IPS-11a (cell line): ENCODE data around the gene WFIKKN2.
"Not testable (repeated sequence)": the region's sequence is repeated elsewhere in the genome, so short reads cannot be mapped to it uniquely, and the experiment has no call there.

Source experiments
- H3K4me3 ChIP-seq: one replicate; pipeline ENCODE4 v1.5.1; 2013; ENCODE audit warnings: low read depth, low read length, control low read depth

The WFIKKN2 gene

DNA sequence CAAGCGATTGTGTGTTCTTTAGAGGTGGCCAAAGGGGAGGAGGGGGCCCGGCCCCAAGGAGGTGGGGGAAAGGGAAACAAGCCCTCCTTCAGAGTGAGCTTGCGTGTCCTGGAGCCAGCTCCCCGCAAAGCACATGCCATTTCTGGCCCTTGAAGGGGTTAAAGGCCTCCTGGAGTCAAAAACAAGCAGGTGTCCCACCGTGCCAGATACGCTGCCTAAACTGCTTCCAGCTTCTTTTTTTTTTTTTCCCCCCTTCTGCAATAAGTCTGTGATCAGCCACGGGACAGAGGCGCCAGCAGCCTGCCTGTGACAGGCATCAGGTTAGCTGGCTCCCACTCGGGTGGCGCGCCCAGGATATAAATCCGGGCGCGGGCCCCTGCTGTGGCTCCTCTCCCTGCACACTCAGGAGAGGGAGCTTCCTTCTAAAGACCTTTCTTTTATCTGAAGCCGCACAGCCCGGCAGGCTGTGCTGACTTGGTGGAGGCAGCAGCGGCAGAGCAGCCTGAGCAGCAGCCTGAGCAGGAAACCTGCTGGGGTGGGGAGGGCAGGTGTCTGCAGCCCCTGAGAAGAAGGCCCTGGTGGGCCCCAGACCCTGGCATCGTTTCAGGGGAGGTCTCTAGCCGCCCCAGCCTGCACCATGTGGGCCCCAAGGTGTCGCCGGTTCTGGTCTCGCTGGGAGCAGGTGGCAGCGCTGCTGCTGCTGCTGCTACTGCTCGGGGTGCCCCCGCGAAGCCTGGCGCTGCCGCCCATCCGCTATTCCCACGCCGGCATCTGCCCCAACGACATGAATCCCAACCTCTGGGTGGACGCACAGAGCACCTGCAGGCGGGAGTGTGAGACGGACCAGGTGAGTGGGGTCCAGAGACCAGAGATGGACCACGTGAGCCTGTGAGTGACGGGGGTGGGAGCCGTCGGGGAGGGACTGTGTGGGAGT, at the start of gene WFIKKN2:
WFIKKN2 (plus strand) TSS at position 286 of the 934 bp plus-strand sequence; CDS start at position 638, 352 bp downstream.
- H3K4me3 ChIP-seq: no peak within 1 kb of the TSS

- H3K4me3 ChIP-seq: no peak overlapping the region
Measured at GRCh38 chr17:50785946-50786570, 49.3 kb upstream of the WFIKKN2 start.

GRCh38 chr17:50787106-50787505, 48.3 kb upstream of the WFIKKN2 start:
- no peak overlapping the region for H3K4me3 ChIP-seq

- no peak overlapping the region for H3K4me3 ChIP-seq
Measured at GRCh38 chr17:50790618-50791017, 44.8 kb upstream of the WFIKKN2 start.

DNA sequence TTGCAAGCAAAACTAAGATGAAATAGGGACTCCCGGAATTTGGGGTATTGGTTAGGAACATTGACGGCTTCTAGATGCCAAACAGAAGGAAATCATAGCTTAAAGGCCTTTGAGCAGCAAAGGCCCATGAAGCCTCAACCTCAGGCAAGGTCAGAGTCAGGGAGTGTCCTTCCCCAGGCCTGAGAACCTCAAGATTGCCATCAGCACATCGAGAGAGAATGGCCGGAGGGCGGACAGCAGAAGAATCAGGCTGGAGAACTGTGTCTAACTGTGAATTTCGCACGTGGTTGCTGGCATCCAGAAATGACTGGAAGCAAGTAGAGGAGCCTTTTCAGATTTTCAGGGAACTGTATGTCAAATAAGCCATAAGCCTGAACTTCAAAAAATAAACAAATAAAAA, 43.3 kb upstream of the WFIKKN2 start:
- no peak overlapping the region for H3K4me3 ChIP-seq

DNA sequence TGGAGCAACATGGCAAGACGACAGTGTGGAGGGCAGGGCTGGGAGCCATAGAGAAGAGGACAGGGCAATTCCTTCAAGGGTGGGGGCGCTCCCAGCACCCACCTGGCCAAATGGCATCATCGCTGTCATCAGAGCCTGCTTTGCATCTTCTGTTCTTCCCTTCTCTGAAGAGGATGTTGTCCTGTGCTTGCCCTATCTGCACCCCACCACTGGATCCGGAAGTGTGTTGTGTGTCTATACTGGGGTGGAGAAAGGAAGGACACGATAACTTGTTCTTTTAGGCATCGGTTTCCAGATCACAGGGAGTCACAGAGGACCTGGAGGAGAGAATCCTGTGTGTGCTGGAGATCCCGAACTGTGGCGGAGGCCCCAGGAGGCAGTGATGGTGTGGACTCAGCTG, 42.4 kb upstream of the WFIKKN2 start:
- H3K4me3 ChIP-seq: no peak overlapping the region

DNA sequence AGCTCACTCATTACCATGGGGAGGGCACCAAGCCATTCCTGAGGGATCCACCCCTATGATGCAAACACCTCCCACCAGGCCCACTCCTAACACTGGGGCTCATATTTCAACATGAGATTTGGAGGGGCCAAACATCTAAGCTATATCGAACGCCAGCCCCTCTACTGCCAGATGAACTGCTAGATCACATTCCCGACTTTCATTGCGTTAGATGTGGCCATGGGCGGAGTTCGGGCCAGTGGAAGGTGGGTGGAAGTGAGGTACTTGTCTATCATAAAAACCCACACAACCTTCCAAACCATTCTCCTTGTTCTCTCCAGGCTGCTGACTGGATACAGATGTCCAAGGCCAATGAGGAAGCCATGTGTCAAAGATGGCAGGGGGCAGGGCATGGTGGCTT, 41.0 kb upstream of the WFIKKN2 start:
- no peak overlapping the region for H3K4me3 ChIP-seq

DNA sequence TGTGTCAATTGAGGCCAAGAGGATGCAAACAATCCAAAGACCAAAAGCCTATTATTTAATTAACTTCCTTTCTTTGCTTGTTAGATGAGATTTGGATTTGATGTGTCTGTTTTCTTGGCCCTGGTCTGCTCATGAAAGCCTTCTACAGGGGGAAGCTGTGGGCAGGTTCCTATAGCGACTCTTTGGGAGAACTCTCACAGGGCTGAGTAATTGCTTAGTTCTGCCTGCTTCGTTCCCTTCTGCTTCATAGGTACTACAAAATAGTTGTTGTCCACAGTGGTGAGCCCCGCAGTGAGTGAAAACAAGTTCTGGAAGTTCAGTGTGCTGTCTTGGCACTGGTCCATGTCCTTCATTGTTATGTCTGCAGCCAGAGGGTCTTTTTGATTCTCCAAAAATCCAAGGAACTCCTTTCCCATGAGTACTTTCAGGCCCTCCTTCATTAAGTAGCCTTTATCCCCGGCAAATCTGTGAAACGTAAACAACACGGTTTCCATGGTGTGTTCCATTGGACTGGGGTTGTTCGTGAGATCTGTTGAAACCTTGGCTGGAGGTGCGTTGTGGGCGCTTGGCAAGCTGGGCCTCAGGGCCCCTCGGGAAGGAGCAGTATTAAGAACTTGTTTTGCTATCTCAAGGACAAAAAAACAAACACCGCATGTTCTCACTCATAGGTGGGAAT, 38.1 kb upstream of the WFIKKN2 start:
- H3K4me3 ChIP-seq: no peak overlapping the region

GRCh38 chr17:50798424-50799288, 36.7 kb upstream of the WFIKKN2 start:
- H3K4me3 ChIP-seq: no peak overlapping the region

DNA sequence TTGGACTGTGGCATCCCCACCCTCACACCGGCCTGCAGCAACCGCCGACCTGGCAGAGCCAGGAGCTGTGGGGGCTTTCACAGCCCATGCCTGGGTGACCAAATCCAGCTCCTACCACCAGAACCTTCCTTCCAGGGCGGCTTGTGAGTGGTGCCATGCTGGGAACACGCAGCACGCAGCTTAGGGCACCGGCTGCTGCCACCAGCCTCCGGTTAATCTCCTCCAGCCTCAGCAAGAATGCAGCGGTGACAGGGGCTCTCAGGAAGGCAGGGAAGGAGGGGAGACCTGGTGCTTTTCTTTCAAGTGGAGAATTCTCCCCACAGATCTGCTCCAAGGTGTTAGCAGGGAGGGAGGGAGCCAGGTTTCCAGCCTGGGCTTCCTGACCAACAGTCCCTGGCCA, 35.8 kb upstream of the WFIKKN2 start:
- H3K4me3 ChIP-seq: no peak overlapping the region

DNA sequence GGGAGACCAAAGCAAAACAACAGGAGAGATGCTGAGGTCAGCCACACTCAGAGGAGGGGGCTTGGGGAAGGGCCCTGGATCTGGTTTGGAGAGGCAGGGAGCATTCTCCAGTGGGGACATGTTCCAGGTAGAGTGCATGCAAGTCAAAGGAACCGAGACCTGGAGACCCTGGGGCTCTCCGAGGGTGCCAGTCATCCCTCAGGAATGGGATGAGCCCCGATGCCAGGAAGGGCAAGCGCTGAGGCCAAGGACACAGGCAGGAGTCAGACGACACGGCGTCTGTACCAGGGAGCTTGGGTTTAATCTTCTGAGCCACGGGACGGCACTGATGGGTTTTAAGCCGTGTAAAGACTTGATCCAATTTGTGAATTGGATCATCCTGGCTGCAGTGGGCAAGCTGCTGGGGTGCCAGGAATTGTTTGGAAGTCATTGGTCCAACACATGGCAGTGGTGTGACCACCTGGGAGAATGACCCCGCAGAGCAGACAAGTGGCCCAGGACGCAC, 35.1 kb upstream of the WFIKKN2 start:
- no peak overlapping the region for H3K4me3 ChIP-seq

- no peak overlapping the region for H3K4me3 ChIP-seq
Measured at GRCh38 chr17:50802609-50803571, 32.5 kb upstream of the WFIKKN2 start.

GRCh38 chr17:50803676-50804075, 31.7 kb upstream of the WFIKKN2 start:
- no peak overlapping the region for H3K4me3 ChIP-seq

GRCh38 chr17:50804749-50805475, 30.5 kb upstream of the WFIKKN2 start:
- H3K4me3 ChIP-seq: not testable (repeated sequence)

DNA sequence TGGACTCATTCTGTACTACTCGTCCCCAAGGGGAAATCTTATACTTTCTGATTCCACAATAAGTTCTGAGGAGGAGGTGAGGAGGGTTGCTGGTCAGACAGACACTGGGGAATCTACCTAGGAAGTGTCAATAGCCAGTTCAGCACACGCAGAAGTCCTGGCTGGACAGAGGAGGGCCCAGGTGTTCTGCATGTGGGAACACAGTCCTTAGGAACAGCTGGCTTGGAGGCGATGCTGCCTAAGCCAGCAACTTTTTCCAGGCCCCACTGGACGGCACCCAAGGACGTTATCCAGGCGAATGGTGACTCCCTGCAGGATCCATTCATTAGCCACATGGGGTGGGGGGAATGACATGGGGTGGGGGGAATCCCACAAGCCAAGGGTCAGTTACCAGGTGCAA, 29.9 kb upstream of the WFIKKN2 start:
- H3K4me3 ChIP-seq: no peak overlapping the region

- H3K4me3 ChIP-seq: no peak overlapping the region
Measured at GRCh38 chr17:50806141-50806643, 29.2 kb upstream of the WFIKKN2 start.

DNA sequence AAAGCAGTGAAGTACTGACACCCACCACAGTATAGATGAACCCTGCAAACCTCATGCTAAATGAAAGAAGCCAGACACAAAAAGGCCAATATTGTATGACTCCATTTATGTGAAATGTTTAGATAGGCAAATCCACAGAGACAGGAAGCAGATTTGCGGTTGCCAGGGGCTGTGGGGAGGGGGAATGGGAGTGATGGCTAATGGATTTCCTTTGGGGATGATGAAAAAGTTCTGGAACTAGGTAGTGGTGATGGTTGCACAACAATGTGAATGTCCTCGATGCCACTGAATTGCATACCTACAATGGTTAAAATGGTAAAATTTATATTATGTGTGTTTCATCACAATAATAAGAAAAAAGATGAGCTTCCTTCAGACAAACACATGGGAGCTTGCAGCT, 28.4 kb upstream of the WFIKKN2 start:
- no peak overlapping the region for H3K4me3 ChIP-seq

DNA sequence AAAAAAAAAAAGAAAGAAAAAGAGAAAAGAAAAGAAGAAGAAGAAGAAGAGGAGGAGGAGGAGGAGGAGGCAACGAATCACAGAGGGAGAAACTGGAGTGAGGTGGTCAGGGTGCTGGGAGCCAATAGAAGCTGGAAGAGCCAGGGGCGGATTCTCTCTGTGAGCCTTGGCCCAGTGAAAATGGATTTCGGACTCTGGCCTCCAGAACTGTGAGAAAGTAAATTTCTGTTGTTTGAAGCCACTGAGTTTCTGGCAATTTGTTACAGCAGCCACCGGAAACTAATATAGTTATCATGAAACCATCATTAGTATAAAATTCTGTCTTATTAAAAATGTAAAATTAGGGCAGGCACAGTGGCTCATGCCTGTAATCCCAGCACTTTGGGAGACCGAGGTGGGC, 27.7 kb upstream of the WFIKKN2 start:
- H3K4me3 ChIP-seq: no peak overlapping the region

DNA sequence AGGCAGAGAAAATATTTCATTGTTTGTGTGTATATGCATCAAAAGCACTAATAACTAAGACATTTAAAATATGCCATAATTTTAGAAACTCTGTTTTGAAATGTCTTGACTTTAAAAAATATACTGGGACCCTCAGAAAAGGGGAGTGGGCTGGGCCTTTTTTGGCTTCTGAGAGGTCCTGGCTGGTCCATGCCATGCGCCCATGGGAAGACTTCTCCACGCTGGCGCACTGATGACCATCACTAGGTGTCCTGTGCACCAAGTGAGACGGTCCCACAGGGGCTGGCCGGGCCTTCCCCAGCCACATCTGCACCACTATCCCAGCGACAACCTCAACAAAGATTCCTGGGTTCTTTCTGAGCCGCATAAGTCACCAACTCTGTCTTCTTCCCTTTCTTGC, 27.0 kb upstream of the WFIKKN2 start:
- no peak overlapping the region for H3K4me3 ChIP-seq
